ENCODE measurements around the gene TNIP3. TPM values are rescaled to one million over a fixed set of nuclear protein-coding genes. Genes with fewer than 3 reads are reported as not detected.

The TNIP3 gene
- total and polyA plus RNA-seq, 2 of the 4 experiments (the other 2 are of a cell fraction) = 0.10 to 0.18 TPM

DNA sequence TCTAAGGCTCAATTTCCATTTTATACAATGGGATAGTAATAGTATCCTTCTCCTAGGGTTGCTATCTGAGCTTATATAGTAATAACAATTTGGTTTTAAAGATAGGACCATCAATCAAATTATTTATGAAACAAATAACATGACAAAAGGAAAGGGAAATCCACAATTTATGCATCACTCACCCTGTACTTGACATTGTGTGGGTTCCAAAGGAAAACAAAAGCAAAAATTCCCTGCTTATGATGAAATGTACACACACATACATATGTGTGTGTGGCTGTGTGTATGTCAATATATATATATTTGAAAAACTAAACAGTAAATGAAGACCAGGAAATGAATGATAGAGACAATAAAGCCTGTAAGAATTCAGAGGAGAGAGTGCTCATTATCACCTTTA lies 2.9 kb upstream of the TNIP3 start:
- Histone ChIP-seq H3K4me2 (ENCODE audit: low read depth, low read length) (no peak overlapping the region), H3K27ac (ENCODE audit: insufficient read depth, low read length) (no peak overlapping the region), H2AK9ac (replicated peaks; ENCODE audit: low read depth, low read length, poor library complexity) (no peak overlapping the region), H4K91ac (ENCODE audit: insufficient read depth, low read depth, low read length) (no peak overlapping the region), H3K27me3 (ENCODE audit: control insufficient read depth, insufficient read depth, low read length) (no peaks in the 10 kb centered on the region), H3K9ac (ENCODE audit: low read depth, low read length) (no peak overlapping the region), H4K8ac (ENCODE audit: low read depth in 2 of 2, low read length in 2 of 2) (no peak overlapping the region), H3K14ac (replicated peaks; ENCODE audit: low read depth, low read length) (no peak overlapping the region), H4K5ac (ENCODE audit: low read depth, low read length) (no peak overlapping the region), H3K9me3 (ENCODE audit: control insufficient read depth, insufficient read depth, low read length) (no peaks in the 10 kb centered on the region), H3K4me1 (ENCODE audit: control insufficient read depth, insufficient read depth, low read length) (no peaks in the 10 kb centered on the region), H3K23ac (ENCODE audit: low read depth, low read length) (no peak overlapping the region), H3K4ac (ENCODE audit: low read depth, low read length) (no peak overlapping the region), H3K79me1 (ENCODE audit: low read depth in 1 of 2, low read length in 2 of 2) (no peaks in the 10 kb centered on the region), H3K36me3 (ENCODE audit: control insufficient read depth, insufficient read depth, low read length) (no peaks in the 10 kb centered on the region), H2AK5ac (ENCODE audit: low read depth, low read length) (no peak overlapping the region), H4K20me1 (ENCODE audit: insufficient read depth, low read length) (no peaks in the 10 kb centered on the region), H3K9me1 (ENCODE audit: insufficient read depth, low read length) (no peaks in the 10 kb centered on the region), H2BK20ac (ENCODE audit: low read depth, low read length) (no peak overlapping the region), H3K18ac (ENCODE audit: low read depth, low read length) (no peak overlapping the region), H2BK15ac (ENCODE audit: low read depth, low read length) (no peak overlapping the region), H2AFZ (replicated peaks; ENCODE audit: low read length, poor library complexity) (no peak overlapping the region), H2BK120ac (ENCODE audit: low read depth, low read length) (no peak overlapping the region), H2BK5ac (ENCODE audit: low read depth, low read length, poor library complexity, severe bottlenecking) (no peak overlapping the region), H3K56ac (ENCODE audit: extremely low read depth, insufficient read depth, low read length) (no peak overlapping the region), H3K4me3 (ENCODE audit: insufficient read depth, low read depth, low read length) (no peak overlapping the region)
- no peak for TF ChIP-seq MXI1 (IDR thresholded peaks at IDR 0.05; ENCODE audit: borderline replicate concordance, low read depth, low read length)
- no peak for TF ChIP-seq FOS (IDR thresholded peaks at IDR 0.05; ENCODE audit: low read depth, low read length)
- TF ChIP-seq, protein P1, sequence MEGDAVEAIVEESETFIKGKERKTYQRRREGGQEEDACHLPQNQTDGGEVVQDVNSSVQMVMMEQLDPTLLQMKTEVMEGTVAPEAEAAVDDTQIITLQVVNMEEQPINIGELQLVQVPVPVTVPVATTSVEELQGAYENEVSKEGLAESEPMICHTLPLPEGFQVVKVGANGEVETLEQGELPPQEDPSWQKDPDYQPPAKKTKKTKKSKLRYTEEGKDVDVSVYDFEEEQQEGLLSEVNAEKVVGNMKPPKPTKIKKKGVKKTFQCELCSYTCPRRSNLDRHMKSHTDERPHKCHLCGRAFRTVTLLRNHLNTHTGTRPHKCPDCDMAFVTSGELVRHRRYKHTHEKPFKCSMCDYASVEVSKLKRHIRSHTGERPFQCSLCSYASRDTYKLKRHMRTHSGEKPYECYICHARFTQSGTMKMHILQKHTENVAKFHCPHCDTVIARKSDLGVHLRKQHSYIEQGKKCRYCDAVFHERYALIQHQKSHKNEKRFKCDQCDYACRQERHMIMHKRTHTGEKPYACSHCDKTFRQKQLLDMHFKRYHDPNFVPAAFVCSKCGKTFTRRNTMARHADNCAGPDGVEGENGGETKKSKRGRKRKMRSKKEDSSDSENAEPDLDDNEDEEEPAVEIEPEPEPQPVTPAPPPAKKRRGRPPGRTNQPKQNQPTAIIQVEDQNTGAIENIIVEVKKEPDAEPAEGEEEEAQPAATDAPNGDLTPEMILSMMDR (conservative IDR thresholded peaks at IDR 0.05; ENCODE audit: low read depth, low read length) = no peak
- TF ChIP-seq CEBPB (IDR thresholded peaks at IDR 0.05; ENCODE audit: low read depth, low read length) = no peak
- TF ChIP-seq, protein P2, sequence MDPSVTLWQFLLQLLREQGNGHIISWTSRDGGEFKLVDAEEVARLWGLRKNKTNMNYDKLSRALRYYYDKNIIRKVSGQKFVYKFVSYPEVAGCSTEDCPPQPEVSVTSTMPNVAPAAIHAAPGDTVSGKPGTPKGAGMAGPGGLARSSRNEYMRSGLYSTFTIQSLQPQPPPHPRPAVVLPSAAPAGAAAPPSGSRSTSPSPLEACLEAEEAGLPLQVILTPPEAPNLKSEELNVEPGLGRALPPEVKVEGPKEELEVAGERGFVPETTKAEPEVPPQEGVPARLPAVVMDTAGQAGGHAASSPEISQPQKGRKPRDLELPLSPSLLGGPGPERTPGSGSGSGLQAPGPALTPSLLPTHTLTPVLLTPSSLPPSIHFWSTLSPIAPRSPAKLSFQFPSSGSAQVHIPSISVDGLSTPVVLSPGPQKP (IDR thresholded peaks at IDR 0.05; ENCODE audit: borderline replicate concordance, low read depth, low read length) = no peak
- TF ChIP-seq SMC3 (IDR thresholded peaks at IDR 0.05; ENCODE audit: low read depth, low read length) = no peak
- no peak for TF ChIP-seq CHD1 (IDR thresholded peaks at IDR 0.05; ENCODE audit: low read depth, low read length)
- TF ChIP-seq RCOR1 (IDR thresholded peaks at IDR 0.05; ENCODE audit: insufficient replicate concordance, low read length) = no peak
- TF ChIP-seq RAD21 (IDR thresholded peaks at IDR 0.05; ENCODE audit: low read length) = no peak
- no peak for TF ChIP-seq BHLHE40 (IDR thresholded peaks at IDR 0.05; ENCODE audit: low read depth, low read length)
- no peak for TF ChIP-seq RFX5 (IDR thresholded peaks at IDR 0.05; ENCODE audit: low read depth, low read length)
- no peak for ATAC-seq (ENCODE audit: low read depth)
- dilution Hi-C loops (cut with HindIII; ENCODE audit: low sequenced_read_pairs, unreplicated experiment) (no loop called here), in situ Hi-C loops (cut with MboI; ENCODE audit: low sequenced_read_pairs) (no loop called here), intact Hi-C loops (cut with micrococcal nuclease) (no loop called here)
- ChIA-PET POLR2A (ENCODE audit: unreplicated experiment) (no interaction called here), CTCF (interaction anchor here (1.2 kb wide), 1 partner anchor 10 kb away, joined by 4 read pairs; no protein-coding TSS in a partner anchor)
- BruUV-seq (replicated peaks) = no TSS peak
- no peak for DNase-seq
